Measurements from ENCODE around the gene BLOC1S5.

DNA sequence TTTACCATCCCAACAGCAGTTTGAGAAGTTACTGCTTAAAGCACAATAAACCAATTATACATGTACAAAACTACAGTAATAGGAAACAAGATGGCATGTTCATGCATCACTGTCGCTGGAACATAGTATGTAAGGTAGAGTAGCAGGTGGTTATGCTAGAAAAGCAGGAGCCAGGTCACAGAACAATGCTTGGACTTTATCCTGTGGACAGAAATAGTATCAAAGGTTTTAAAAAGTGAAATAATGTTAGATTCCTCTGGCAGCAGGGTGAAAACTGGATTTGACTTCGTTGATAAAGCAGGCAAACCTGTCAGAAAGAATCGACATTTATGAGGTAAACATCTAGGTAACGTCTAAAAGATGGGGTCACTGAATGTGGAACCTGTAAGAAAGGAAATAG is 2.5 kb downstream of the BLOC1S5 start:
- TF ChIP-seq, protein P1, sequence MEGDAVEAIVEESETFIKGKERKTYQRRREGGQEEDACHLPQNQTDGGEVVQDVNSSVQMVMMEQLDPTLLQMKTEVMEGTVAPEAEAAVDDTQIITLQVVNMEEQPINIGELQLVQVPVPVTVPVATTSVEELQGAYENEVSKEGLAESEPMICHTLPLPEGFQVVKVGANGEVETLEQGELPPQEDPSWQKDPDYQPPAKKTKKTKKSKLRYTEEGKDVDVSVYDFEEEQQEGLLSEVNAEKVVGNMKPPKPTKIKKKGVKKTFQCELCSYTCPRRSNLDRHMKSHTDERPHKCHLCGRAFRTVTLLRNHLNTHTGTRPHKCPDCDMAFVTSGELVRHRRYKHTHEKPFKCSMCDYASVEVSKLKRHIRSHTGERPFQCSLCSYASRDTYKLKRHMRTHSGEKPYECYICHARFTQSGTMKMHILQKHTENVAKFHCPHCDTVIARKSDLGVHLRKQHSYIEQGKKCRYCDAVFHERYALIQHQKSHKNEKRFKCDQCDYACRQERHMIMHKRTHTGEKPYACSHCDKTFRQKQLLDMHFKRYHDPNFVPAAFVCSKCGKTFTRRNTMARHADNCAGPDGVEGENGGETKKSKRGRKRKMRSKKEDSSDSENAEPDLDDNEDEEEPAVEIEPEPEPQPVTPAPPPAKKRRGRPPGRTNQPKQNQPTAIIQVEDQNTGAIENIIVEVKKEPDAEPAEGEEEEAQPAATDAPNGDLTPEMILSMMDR (IDR thresholded peaks at IDR 0.05) = no peak
- TF ChIP-seq POLR2A (IDR thresholded peaks at IDR 0.05) = no peak
